ENCODE data around the gene TNFAIP2. TPM values are rescaled to one million over a fixed set of nuclear protein-coding genes. Genes with fewer than 3 reads are reported as not detected.

Gene TNFAIP2
- total and polyA plus RNA-seq, 2 of the 4 experiments (the other 2 are of a cell fraction): 6.3 to 9.6 TPM

DNA sequence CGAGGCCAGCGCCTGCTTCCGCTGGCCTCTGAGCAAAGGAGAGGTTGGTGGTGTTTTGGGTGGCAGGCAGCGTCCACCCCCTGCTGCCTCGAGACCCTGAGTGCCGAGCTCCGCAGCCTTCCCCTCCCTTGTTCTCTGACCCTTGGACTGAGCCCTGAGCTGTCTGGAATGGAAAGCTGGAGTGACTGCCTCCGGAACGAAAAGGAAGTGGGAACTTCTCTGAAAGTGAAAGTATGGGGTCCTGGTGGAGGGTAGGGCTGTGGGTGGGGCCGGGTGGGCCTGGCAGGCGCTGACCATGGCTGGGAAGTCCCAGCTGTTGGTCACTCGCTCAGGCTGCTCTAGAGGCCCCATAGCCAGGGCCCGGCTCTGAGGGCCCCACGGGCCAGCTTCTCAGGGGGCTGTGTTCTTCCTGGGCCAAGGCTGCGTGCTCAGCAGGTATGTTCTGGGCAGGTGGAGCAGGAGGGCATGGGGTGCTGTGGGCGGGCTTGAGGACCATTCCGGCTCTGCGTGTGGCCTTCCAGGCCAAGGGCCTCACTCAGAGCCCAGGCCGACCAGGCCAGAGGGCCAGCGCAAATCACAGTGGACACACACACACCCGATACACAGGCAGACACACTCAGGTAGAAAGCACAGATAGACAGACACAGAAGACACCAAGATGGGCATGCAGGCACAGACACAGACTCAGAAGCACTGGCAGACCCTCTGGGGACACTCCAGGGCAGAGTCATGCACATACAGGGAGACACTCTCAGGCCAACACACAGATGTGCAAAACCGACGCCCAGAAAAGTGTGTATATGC, 28.7 kb upstream of the TNFAIP2 start, which contains the start of gene EXOC3L4:
Gene EXOC3L4, plus strand, starts transcription at position 320 of the 804 bp plus-strand sequence. CDS start 5,495 bp downstream, outside the sequence.
- H2BK120ac ChIP-seq (ENCODE audit: low read depth, low read length): no peak within 1 kb of the TSS
- no peak within 1 kb of the TSS for H2AK5ac ChIP-seq (ENCODE audit: low read depth, low read length)
- no peak within 1 kb of the TSS for H3K23ac ChIP-seq (ENCODE audit: low read depth, low read length)
- peak within 1 kb of the TSS; percentile 25 to 41; a peak in 2 of 4 replicates for H4K8ac ChIP-seq (ENCODE audit: low read depth in 2 of 2, low read length in 2 of 2)
- no peak within 1 kb of the TSS for H2BK5ac ChIP-seq (ENCODE audit: low read depth, low read length, poor library complexity, severe bottlenecking)
- H3K56ac ChIP-seq (ENCODE audit: extremely low read depth, insufficient read depth, low read length): no peak within 1 kb of the TSS
- peak within 1 kb of the TSS; percentile 81 for H2AK9ac ChIP-seq (replicated peaks; ENCODE audit: low read depth, low read length, poor library complexity)
- peaks cover 11% of the 10 kb centered on the region for H3K4me1 ChIP-seq (ENCODE audit: control insufficient read depth, insufficient read depth, low read length)
- no peak within 1 kb of the TSS for H3K4me3 ChIP-seq (ENCODE audit: insufficient read depth, low read depth, low read length)
- no peaks in the 10 kb centered on the region; the same call in 1 of the 2 replicates for H4K20me1 ChIP-seq (ENCODE audit: insufficient read depth, low read length)
- peak within 1 kb of the TSS; percentile 42; the same call in 1 of the 2 replicates for H3K4me2 ChIP-seq (ENCODE audit: low read depth, low read length)
- no peaks in the 10 kb centered on the region for H3K79me1 ChIP-seq (ENCODE audit: low read depth in 1 of 2, low read length in 2 of 2)
- WGBS, 2 experiments (ENCODE audit: extremely low coverage in 2 of 2, insufficient read length in 1 of 2): 20% methylated on average over 1 of the region's 23 CpGs; no CpG with 5 or more reads in 1 of the 2 experiments
- H3K9me1 ChIP-seq (ENCODE audit: insufficient read depth, low read length): no peaks in the 10 kb centered on the region
- H3K4ac ChIP-seq (ENCODE audit: low read depth, low read length): no peak within 1 kb of the TSS
- H3K18ac ChIP-seq (ENCODE audit: low read depth, low read length): no peak within 1 kb of the TSS; the same call in 1 of the 2 replicates
- no peak within 1 kb of the TSS for H3K27ac ChIP-seq (ENCODE audit: insufficient read depth, low read length)
- H2BK20ac ChIP-seq (ENCODE audit: low read depth, low read length): no peak within 1 kb of the TSS
- intact Hi-C loops (cut with micrococcal nuclease) (no loop called here), dilution Hi-C loops (cut with HindIII; ENCODE audit: low sequenced_read_pairs, unreplicated experiment) (no loop called here), in situ Hi-C loops (cut with MboI; ENCODE audit: low sequenced_read_pairs) (no loop called here)
- no peak within 1 kb of the TSS for H3K14ac ChIP-seq (replicated peaks; ENCODE audit: low read depth, low read length)
- ChIA-PET CTCF (interaction anchor here (1.1 kb wide), 1 partner anchor 90 kb away, joined by 3 read pairs; no protein-coding TSS in a partner anchor), POLR2A (ENCODE audit: unreplicated experiment) (no interaction called here)
- no peak within 1 kb of the TSS for H4K91ac ChIP-seq (ENCODE audit: insufficient read depth, low read depth, low read length)
- peak within 1 kb of the TSS; percentile 36; the same call in 1 of the 2 replicates for H4K5ac ChIP-seq (ENCODE audit: low read depth, low read length)
- peaks cover 34% of the 10 kb centered on the region for H3K27me3 ChIP-seq (ENCODE audit: control insufficient read depth, insufficient read depth, low read length)
- H2BK15ac ChIP-seq (ENCODE audit: low read depth, low read length): no peak within 1 kb of the TSS
- H2AFZ ChIP-seq (replicated peaks; ENCODE audit: low read length, poor library complexity): peak within 1 kb of the TSS; percentile 76
- no peaks in the 10 kb centered on the region for H3K36me3 ChIP-seq (ENCODE audit: control insufficient read depth, insufficient read depth, low read length)
- peak; percentile 10 for DNase-seq
- ATAC-seq (ENCODE audit: low read depth): 0 out of 2 replicates have a peak, but pooled peaks have one; percentile 30
- H3K9me3 ChIP-seq (ENCODE audit: control insufficient read depth, insufficient read depth, low read length): no peaks in the 10 kb centered on the region; the same call in 1 of the 2 replicates
- H3K9ac ChIP-seq (ENCODE audit: low read depth, low read length): 0 out of 2 replicates have a peak within 1 kb of the TSS, but pooled peaks have one; percentile 24
- BruUV-seq (replicated peaks): no TSS peak
- no peak for TF ChIP-seq CHD1 (IDR thresholded peaks at IDR 0.05; ENCODE audit: low read depth, low read length)
- TF ChIP-seq MXI1 (IDR thresholded peaks at IDR 0.05; ENCODE audit: borderline replicate concordance, low read depth, low read length): no peak
- TF ChIP-seq, protein P1, sequence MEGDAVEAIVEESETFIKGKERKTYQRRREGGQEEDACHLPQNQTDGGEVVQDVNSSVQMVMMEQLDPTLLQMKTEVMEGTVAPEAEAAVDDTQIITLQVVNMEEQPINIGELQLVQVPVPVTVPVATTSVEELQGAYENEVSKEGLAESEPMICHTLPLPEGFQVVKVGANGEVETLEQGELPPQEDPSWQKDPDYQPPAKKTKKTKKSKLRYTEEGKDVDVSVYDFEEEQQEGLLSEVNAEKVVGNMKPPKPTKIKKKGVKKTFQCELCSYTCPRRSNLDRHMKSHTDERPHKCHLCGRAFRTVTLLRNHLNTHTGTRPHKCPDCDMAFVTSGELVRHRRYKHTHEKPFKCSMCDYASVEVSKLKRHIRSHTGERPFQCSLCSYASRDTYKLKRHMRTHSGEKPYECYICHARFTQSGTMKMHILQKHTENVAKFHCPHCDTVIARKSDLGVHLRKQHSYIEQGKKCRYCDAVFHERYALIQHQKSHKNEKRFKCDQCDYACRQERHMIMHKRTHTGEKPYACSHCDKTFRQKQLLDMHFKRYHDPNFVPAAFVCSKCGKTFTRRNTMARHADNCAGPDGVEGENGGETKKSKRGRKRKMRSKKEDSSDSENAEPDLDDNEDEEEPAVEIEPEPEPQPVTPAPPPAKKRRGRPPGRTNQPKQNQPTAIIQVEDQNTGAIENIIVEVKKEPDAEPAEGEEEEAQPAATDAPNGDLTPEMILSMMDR (conservative IDR thresholded peaks at IDR 0.05; ENCODE audit: low read depth, low read length): no peak
- no peak for TF ChIP-seq SMC3 (IDR thresholded peaks at IDR 0.05; ENCODE audit: low read depth, low read length)
- no peak for TF ChIP-seq BHLHE40 (IDR thresholded peaks at IDR 0.05; ENCODE audit: low read depth, low read length)
- no peak for TF ChIP-seq MAZ (IDR thresholded peaks at IDR 0.05; ENCODE audit: borderline replicate concordance, low read depth, low read length)
- TF ChIP-seq, protein P2, sequence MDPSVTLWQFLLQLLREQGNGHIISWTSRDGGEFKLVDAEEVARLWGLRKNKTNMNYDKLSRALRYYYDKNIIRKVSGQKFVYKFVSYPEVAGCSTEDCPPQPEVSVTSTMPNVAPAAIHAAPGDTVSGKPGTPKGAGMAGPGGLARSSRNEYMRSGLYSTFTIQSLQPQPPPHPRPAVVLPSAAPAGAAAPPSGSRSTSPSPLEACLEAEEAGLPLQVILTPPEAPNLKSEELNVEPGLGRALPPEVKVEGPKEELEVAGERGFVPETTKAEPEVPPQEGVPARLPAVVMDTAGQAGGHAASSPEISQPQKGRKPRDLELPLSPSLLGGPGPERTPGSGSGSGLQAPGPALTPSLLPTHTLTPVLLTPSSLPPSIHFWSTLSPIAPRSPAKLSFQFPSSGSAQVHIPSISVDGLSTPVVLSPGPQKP (IDR thresholded peaks at IDR 0.05; ENCODE audit: borderline replicate concordance, low read depth, low read length): no peak
- TF ChIP-seq FOS (IDR thresholded peaks at IDR 0.05; ENCODE audit: low read depth, low read length): no peak
- TF ChIP-seq RCOR1 (IDR thresholded peaks at IDR 0.05; ENCODE audit: insufficient replicate concordance, low read length): no peak
- no peak for TF ChIP-seq CEBPB (IDR thresholded peaks at IDR 0.05; ENCODE audit: low read depth, low read length)
- TF ChIP-seq, protein P3, sequence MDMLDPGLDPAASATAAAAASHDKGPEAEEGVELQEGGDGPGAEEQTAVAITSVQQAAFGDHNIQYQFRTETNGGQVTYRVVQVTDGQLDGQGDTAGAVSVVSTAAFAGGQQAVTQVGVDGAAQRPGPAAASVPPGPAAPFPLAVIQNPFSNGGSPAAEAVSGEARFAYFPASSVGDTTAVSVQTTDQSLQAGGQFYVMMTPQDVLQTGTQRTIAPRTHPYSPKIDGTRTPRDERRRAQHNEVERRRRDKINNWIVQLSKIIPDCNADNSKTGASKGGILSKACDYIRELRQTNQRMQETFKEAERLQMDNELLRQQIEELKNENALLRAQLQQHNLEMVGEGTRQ (IDR thresholded peaks at IDR 0.05; ENCODE audit: low read depth, low read length): no peak
- TF ChIP-seq RAD21 (IDR thresholded peaks at IDR 0.05; ENCODE audit: low read length): no peak
- no peak for TF ChIP-seq NFE2L2 (IDR thresholded peaks at IDR 0.05; ENCODE audit: low read depth, low read length)
- TF ChIP-seq MAFK (IDR thresholded peaks at IDR 0.05; ENCODE audit: low read depth, low read length): no peak

All from IMR-90 (cell line).